ENCODE data around the gene ARHGEF1.
"Not testable (repeated sequence)": the region's sequence is repeated elsewhere in the genome, so short reads cannot be mapped to it uniquely, and the experiment has no call there.

Gene ARHGEF1

DNA sequence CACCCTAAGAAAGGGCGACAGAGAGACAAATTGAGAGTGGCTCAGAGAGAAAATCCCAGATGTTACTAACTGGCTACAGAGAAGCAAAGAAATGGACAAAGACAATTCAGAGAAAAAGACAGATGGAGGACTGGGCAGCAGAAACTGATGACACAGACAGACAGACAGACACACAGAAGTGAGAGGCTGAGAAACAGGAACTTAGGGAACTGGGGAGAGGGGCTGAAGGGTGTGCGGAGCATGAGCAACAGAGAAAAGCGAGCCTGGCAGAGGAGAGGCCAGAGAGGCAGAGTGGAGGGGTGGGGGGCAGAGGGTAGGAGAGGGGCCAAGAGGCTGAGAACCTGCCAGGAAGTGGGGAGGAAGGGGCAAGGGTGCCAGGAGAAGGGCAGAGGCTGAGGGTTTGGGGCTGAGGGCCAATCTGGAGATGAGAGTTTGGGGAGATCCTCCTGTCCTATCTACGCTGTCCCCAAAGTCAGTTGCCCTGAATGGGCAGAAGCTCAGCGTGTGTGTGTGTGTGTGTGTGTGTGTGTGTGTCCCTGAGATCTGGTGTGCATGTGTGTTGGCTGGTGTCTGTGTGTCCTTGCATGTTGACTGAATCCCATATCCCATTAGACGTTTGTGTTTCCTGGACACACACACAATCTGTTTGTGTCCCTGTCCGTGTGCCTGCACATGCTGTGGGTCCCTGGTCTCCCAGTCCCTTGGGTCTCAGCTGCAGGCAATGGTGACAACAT, 50.9 kb downstream of the ARHGEF1 start:
- DNase-seq = no peak

GRCh38 chr19:41934849-41935374, 51.9 kb downstream of the ARHGEF1 start:
- DNase-seq = peak; percentile 76 to 85

GRCh38 chr19:41935760-41936415, 52.9 kb downstream of the ARHGEF1 start:
- DNase-seq = peak in 1 of 2 donors; percentile 42

DNA sequence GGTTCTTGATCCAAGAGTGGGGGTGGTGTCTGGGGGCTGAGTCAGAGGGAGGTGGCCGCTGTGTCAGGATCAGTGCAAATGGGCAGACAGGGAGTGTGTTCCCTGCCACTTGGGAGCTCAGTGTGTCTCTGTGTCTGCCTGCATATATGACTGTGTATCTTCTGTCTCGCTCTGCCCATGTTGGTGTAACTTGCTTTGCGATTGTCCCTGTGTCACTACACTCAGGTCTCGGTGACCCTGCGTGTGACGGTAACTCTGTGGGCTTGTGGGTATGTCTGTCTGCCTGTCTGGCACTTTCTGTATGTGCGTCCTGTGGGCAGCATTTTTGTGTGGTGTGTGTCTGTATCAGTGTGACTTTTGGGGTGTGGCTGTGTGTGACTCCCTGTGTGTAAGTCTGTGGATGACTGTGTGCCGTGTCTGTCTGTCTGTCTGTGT, 53.4 kb downstream of the ARHGEF1 start:
- DNase-seq = peak in 1 of 2 donors; percentile 43

GRCh38 chr19:41936961-41937360, 54.0 kb downstream of the ARHGEF1 start:
- no peak for DNase-seq

DNA sequence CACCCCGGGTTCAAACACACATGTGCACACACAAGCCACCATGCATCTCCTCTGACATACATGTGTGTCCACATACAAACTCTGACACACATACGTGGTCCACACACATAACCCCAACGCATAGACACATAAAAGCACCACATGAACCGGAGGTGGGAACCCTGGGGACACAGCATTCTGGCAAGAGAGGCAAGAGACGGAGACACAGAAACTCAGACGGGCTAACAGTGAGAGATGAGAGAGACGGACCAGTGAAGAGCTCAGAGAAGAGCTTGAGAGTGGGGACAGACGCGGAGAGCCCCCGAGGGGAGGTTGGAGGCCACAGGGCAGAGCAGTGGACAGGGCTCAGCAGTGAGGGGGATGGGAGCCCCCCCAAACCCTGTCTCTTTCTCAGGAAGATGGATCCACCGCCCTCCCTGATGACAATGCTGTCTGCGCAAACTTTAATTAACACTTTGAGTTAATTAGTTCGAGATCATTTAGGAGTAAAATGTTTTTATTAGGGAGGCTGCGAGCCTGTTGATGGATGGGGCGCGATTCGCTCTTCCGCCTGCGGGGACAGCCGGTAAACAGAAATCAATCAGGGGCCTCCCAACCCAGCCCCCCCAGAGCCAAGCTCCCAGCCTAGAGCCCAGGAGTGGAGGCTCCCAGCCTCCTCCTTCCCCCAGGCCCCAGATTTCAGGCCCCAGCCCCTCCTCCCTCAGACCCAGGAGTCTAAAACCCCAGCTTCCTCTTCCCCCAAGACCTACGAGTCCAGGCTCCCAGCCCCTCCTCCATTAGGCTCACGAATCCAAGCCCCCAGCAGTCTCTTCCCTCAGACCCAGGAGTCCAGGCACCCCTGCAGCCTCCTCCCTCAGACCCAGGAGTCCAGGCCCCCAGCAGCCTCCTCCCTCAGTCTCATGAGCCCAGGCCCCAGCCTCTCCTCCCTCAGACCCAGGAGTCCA, 54.8 kb downstream of the ARHGEF1 start:
- DNase-seq = no peak

- DNase-seq = not testable (repeated sequence)
These were observed 56.2 kb downstream of the ARHGEF1 start for GRCh38 chr19:41939209-41939608.

DNA sequence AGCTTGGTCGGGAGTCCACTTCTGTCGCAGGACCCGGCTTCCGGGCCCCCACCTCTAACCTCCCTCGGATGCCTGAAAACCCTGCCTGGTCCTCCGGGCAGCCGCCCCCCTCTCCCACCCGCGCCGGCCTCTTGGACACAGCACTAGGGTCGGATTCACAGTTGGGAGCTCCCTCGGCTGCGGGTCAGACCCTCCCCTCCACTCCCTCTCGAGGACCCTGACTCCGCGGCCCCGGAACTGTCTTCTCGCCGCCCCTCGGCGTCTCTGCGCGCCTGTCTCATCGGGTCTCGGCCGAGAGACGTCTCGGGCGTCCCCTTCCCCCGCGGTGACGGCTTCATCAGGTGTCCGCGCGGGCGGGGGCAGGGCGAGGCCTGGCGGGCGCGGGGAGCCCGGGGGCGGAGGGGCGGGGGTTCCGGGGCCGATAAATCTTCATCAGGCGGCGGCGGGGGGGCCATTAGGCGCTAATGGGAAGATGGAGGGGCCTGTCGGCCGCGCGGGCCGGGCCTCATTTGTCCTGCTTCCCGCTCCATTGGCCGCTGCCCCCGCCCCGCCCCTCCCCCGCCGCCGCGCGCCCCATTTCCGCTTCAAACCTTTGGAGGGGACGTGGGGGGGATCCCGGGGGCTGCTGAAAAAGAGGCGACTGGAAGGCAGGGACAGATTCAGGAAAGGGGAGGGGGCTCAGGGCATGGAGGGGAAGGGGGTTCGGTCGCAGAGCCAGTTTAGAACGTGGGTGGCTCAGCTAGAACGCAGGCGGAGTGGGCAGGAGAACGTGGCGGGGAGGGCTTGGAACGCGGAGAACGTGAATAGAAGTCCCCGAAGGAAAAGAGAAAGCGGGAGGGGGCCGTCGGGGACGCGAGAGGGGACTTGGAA, 57.1 kb downstream of the ARHGEF1 start:
- peak; percentile 67 to 75 for DNase-seq

DNA sequence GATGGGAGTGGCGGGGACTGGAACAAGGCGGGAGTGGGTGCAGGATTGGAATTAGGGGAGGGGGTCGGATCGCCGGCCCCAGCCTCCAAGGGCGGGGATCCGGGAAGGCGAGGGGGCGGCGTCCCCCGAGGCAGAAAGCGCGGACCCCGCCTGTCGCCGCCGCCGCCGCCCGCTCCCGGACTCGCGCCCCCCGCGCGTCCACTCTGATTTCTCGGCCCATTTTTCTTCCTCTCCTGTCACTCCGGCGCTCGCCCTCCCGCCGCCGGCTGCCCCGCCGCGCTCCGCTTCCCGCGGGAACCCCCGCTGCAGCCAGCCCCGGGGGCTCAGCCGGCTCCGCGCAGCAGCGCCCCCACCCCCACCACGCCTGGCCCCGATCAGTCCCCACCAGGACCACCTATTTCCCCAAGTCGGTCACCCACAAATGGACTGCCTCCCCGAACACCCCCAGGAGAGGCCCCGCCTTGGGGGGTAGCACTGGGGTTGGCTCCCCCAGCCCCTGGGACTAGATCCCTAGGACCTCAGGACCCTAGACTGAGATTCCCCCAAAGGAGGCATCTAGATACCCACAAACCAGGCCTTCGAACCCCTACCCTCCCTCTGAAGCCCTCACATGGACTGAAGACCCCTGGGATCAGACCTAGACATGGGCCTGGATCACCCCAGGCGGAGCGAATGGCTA, 57.9 kb downstream of the ARHGEF1 start:
- DNase-seq = no peak

GRCh38 chr19:41941410-41942202, 58.6 kb downstream of the ARHGEF1 start:
- no peak for DNase-seq

GRCh38 chr19:41944336-41944735, 61.4 kb downstream of the ARHGEF1 start:
- DNase-seq = no peak

GRCh38 chr19:41945135-41945766, 62.3 kb downstream of the ARHGEF1 start:
- DNase-seq = peak; percentile 90 to 92

DNA sequence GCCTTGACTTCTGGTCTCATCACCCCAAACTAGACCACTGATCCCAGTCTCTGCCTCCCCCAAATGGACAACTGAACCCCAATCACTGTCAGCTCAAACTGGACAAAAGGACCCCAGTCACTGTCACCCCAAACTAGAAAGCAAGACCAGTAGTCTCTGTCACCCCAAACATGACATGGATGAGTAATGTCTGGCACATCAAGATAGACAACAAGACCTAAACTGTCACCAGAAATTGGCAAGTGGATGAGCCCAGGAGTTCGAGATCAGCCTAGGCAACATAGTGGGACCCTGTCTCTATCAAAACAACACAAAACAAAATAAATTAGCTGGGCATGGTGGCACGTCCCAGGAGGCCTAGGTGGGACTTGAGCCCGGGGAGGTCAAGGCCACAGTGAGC, 64.1 kb downstream of the ARHGEF1 start:
- no peak for DNase-seq

DNA sequence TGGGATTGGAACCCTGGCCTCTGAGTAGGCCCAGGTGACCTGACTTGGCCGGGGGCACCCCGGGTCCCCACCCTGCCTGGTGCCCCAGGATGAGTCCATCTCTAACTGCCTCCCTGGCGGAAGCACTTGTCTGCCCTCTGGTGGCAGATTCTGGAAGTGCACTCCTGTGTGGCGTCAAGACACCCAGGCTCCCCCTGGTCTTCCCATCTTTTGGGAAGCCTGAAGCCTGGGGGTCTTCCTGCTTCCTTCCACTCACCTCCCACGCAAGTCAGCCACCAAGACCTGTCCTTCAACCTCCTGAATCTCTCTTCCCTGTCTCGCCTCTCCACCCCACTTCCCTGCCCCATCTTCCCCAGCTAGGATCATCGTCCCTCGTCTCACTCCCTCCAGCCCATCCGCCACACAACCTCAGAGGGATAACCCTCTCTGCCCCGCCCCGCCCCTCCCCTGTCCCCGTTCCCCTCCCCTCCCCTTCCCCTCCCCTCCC, 68.7 kb downstream of the ARHGEF1 start:
- peak; percentile 75 to 92 for DNase-seq

DNA sequence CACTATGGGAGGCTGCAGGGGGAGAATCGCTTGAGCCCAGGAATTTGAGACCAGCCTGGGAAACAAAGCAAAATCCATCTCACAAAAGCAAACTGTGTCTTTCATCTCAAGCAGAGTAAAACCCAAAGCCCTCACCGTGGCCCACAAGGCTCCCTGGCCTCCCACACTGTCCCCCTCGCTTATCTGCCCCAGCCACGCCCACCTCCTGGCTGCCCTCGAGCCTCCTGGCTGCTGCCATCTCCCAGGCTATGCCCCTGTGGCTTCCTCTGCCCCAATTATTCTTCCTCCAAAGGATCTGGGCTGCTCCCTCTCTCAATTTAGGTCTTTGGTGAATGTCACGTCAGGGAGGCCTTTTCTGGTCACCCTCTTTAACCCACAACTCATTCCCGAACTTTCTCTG, 72.5 kb downstream of the ARHGEF1 start:
- no peak for DNase-seq

- no peak for DNase-seq
These were observed 73.6 kb downstream of the ARHGEF1 start for GRCh38 chr19:41956621-41957020.

Data from activated CD4-positive, alpha-beta T cell treated with anti-CD3 and anti-CD28 coated beads for 4 hours (primary cell).